Measurements from ENCODE around the gene IQGAP2. TPM values are rescaled to one million over a fixed set of nuclear protein-coding genes. Genes with fewer than 3 reads are reported as not detected.

Gene IQGAP2
- total and polyA plus RNA-seq, 2 of the 8 experiments (the other 6 are each of a cell fraction or from before 2014, with no cell fraction given): 19.7 to 66.0 TPM

- no peak for TF ChIP-seq CHD7 (IDR thresholded peaks at IDR 0.05; ENCODE audit: insufficient replicate concordance, low read length)
- TF ChIP-seq TEAD4 (IDR thresholded peaks at IDR 0.05; ENCODE audit: low read depth, low read length): no peak
- no peak for TF ChIP-seq KDM5A (IDR thresholded peaks at IDR 0.05; ENCODE audit: low read length)
- TF ChIP-seq KDM1A (IDR thresholded peaks at IDR 0.05; ENCODE audit: borderline replicate concordance, low read length): no peak
- TF ChIP-seq CEBPB (IDR thresholded peaks at IDR 0.05; ENCODE audit: low read depth, low read length): no peak
- no peak for TF ChIP-seq ZNF274 (IDR thresholded peaks at IDR 0.05; ENCODE audit: borderline replicate concordance, extremely low read depth, low read length)
- TF ChIP-seq RXRA (IDR thresholded peaks at IDR 0.05; ENCODE audit: insufficient read depth, low read depth, low read length): no peak
- TF ChIP-seq MAX (IDR thresholded peaks at IDR 0.05): no peak
- TF ChIP-seq CREB1 (IDR thresholded peaks at IDR 0.05): no peak
- TF ChIP-seq SUZ12 (IDR thresholded peaks at IDR 0.05; ENCODE audit: low read length): no peak
Observed at GRCh38 chr5:76364226-76364589, 38.9 kb upstream of the IQGAP2 start (continued).

Data from H1 (cell line).